PFSK-1 (cell line): Measurements from ENCODE around the gene DPH1.

ENCODE experiments used
- FOXP2 ChIP-seq: optimal IDR thresholded peaks from 2 replicates; pipeline ENCODE3; 2011; ENCODE audit warnings: borderline replicate concordance, control low read depth, inconsistent platforms; ENCODE audit not compliant: insufficient read depth; ENCODE audit errors: extremely low read length, extremely low read depth
- POLR2AphosphoS5 ChIP-seq: IDR thresholded peaks from 2 replicates; pipeline ENCODE4 v1.6.1; 2012; ENCODE audit warnings: low read depth, mild to moderate bottlenecking, control low read depth, low read length, moderate library complexity
- REST ChIP-seq, 2 experiments: IDR thresholded peaks; 2 replicates each; pipeline versions ENCODE4 v1.6.1 to v1.8.0; 2011 to 2012; ENCODE audit warnings: low read depth in 2 of 2, low read length in 2 of 2, control low read depth in 1 of 2, inconsistent platforms in 1 of 2, mild to moderate bottlenecking in 1 of 2, moderate library complexity in 1 of 2; ENCODE audit not compliant: insufficient read depth in 1 of 2
- SIN3A ChIP-seq: IDR thresholded peaks from 2 replicates; pipeline ENCODE4 v1.6.1; 2012; ENCODE audit warnings: mild to moderate bottlenecking, low read length, moderate library complexity, borderline replicate concordance; ENCODE audit not compliant: insufficient read depth
- TAF1 ChIP-seq: IDR thresholded peaks from 2 replicates; pipeline ENCODE4 v1.6.1; 2012; ENCODE audit warnings: low read length, control low read depth, borderline replicate concordance; ENCODE audit not compliant: insufficient read depth

Gene DPH1

GRCh38 chr17:2042933-2043332 lies 13.0 kb downstream of the DPH1 start:
- TF ChIP-seq SIN3A = no peak
- TF ChIP-seq POLR2AphosphoS5 = no peak
- no peak for TF ChIP-seq TAF1
- no peak for TF ChIP-seq REST (IDR thresholded peaks at IDR 0.05; ENCODE audit: insufficient read depth in 1 of 2, low read depth in 2 of 2, low read length in 2 of 2)
- TF ChIP-seq FOXP2 = no peak

DNA sequence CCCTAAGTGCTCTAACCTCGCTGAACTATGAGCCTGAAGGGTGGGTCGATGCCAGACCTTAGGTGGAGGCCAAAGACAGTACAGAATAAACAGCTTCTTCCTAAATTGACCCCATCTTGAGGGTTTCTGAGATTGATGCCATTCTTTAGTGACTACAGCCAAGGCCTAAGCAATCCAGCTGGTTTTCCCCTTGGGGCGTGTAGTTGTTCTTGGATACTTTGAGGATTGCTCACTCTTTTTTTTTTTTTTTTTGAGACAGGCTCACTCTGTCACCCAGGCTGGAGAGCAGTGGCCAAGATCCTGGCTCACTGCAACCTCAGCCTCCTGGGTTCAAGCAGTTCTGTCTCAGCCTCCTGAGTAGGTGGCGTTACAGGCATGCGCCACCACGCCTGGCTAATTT lies 13.8 kb downstream of the DPH1 start:
- TF ChIP-seq POLR2AphosphoS5 (no peak), FOXP2 (no peak), SIN3A (no peak), TAF1 (no peak), REST (IDR thresholded peaks at IDR 0.05; ENCODE audit: insufficient read depth in 1 of 2, low read depth in 2 of 2, low read length in 2 of 2) (no peak)

DNA sequence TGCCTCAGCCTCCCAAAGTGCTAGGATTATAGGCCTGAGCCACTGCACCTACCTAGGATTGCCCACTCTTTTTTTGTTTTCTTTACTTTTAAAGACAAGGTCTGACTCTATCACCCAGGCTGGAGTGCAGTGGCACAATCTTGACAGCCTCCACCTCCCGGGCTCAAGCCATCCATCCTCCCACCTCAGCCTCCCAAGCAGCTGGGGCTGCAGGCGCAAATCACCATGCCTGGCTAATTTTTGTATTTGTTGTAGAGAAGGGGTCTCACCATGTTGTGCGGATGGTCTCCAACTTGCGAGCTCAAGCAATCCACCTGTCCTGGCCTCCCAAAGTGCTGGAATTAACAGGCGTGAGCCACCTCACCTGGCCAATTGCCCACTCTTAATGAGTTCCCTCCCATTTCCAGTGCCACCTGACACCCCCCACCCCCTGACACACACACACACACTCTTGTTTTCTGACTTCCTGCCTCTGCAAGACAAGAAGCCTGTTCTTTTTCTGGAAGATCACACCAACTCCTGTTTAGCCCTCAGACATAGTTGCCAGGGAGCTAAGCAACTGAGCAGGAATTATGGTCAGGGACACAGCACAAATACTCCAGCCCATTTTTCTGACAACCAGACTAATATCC lies 14.4 kb downstream of the DPH1 start:
- no peak for TF ChIP-seq REST (IDR thresholded peaks at IDR 0.05; ENCODE audit: insufficient read depth in 1 of 2, low read depth in 2 of 2, low read length in 2 of 2)
- no peak for TF ChIP-seq FOXP2
- TF ChIP-seq TAF1 = no peak
- no peak for TF ChIP-seq POLR2AphosphoS5
- TF ChIP-seq SIN3A = no peak

- TF ChIP-seq POLR2AphosphoS5 = no peak
- TF ChIP-seq SIN3A = no peak
- TF ChIP-seq TAF1 = no peak
- no peak for TF ChIP-seq REST (IDR thresholded peaks at IDR 0.05; ENCODE audit: insufficient read depth in 1 of 2, low read depth in 2 of 2, low read length in 2 of 2)
- TF ChIP-seq FOXP2 = no peak
These were observed 17.6 kb downstream of the DPH1 start for GRCh38 chr17:2047590-2047989.
